Fibroblast of the aortic adventitia (primary cell): Measurements from ENCODE around the gene GALNT2. TPM values are rescaled to one million over a fixed set of nuclear protein-coding genes. Genes with fewer than 3 reads are reported as not detected.

Experiments used
- DNase-seq: peaks from one replicate; pipeline ENCODE4 v3.0.0-alpha.2; 2010; ENCODE audit warnings: low read depth
- H3K4me3 ChIP-seq: 2 replicates; pipeline ENCODE4 v1.5.1; 2011; ENCODE audit warnings: low read depth, mild to moderate bottlenecking, control low read depth, low read length, moderate library complexity
- CTCF ChIP-seq: IDR thresholded peaks from 2 replicates; pipeline ENCODE4 v1.5.1; 2011; ENCODE audit warnings: mild to moderate bottlenecking, low read length, control low read depth, inconsistent platforms; ENCODE audit not compliant: insufficient read depth
- total RNA-seq: library from RNA; depleted of rRNA; stranded (reverse); fragments of >200 nt; gene quantifications from 2 replicates; pipeline ENCODE4 v1.2.3, GENCODE V29; 2012; ENCODE audit warnings: low replicate concordance

GALNT2 gene
- total RNA-seq, 1 donor: 68.1 TPM

DNA sequence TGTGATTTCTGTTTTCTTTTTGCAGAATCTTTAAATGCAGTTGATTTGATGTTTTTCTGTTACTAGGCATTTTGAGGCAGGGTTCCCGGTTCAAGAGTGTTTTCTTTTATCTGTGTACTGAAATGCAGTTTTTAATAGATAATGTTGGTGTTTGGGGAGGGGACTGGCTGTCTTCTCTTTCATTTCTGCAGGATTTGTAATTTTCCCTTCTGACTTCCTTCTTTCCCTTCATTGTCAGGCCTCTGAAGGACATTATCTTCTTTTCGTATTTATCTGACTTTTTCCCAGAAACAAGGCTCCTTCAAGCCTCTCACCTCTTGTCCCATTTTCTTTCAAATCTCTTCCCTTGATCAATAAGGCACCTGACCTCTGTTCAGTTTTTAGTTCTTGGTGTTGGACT lies 1.5 kb upstream of the GALNT2 start:
- no peak for TF ChIP-seq CTCF
- no peak overlapping the region for H3K4me3 ChIP-seq
- DNase-seq: no peak

- H3K4me3 ChIP-seq: no peak overlapping the region
- DNase-seq: no peak
- no peak for TF ChIP-seq CTCF
Measured at GRCh38 chr1:230066031-230066430, 1.0 kb upstream of the GALNT2 start.

- no peak for TF ChIP-seq CTCF
- DNase-seq: peak; percentile 42
- peak overlapping the region; percentile 86 for H3K4me3 ChIP-seq
Measured at GRCh38 chr1:230067419-230067870, 407 bp downstream of the GALNT2 start.

DNA sequence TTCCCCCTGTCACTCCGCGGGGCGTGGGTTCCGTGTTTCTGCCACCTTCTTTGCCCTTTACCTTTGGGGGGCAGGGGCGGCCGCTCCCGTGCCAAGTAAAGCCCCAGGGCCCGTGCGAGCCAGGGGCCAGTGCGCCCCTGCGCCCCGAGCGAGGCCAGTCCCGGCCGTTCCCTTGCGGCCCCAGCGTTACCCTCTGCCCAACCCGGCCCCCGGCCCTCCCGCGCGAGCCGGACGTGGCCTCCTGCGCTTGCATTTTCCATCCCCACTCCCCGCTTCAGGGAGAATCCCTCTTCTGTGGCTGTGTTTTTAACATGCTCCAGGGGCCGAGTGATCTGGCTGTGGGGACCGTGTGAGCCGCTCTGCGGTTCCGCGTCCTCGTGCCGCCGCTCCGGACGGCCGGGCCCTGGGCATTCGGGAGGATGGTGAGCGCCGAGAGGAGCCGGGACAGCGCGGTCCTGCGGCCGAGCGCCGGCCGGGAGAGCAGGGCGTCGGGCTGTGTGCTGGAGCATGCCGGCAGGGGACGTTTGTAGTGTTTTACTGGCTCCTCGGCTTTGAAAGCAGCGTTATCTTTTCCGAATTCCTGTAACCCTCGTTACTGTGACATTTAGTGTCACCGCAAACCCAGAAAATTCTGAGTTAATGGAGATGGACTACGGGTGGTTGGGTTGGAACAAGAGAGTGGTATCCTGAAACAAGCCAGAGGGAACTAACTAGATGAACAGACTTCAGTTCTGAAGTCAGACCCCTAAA lies 1.0 kb downstream of the GALNT2 start:
- peak overlapping the region; percentile 86 for H3K4me3 ChIP-seq
- no peak for DNase-seq
- TF ChIP-seq CTCF: peak; percentile 35

DNA sequence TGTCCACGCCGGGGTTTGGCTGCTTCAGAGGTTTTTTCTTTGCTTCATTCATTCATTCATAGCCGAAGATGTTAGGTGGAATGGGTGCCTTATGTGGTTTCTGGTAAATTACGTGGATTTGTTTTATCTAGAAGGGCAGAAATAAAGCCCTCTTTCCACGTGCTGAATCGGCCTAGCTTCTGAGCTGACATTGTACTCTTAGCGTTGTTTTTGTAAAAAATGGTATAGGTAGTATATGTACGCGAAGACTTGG lies 1.5 kb downstream of the GALNT2 start:
- TF ChIP-seq CTCF: no peak
- H3K4me3 ChIP-seq: peak overlapping the region; percentile 86
- no peak for DNase-seq

DNA sequence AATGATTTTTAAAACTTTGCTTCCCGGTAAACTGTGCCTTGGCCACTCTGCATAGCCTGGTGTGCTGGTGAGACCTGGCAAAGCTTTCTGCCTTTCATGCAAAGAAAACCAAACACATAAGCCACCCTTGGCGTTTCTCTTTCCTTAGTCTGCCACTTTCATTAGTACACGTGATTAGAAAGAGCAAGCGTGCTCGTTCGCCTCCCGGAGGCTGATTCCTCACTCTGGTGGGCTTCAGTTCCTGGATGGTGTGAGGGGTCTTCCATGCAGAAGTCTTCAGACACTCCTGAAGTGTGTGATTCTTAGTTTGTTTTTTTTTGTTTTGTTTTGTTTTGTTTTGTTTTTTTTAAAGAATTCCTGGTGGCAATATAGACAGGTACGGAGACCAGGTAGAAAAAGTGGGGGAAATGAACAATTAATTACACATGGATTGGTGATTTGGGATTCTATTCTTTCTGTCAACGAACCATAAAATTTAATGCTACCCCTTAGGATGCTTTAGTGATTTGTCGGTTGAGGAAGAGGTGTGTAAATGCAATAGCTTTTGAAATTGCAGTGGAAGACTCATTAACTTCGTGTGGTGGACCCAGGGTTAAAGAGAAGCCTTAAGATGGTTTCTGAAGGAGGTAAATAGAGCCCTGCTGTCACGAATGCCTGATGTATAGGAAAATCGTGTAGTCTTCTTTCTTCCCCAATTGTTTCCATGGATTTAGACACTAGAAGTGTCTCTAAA lies 2.1 kb downstream of the GALNT2 start:
- no peak for TF ChIP-seq CTCF
- H3K4me3 ChIP-seq: peak overlapping the region; percentile 86
- no peak for DNase-seq
